Suprapubic skin (tissue), 4 donors: Measurements from ENCODE around the gene RIC3.

Experiments used
- POLR2A ChIP-seq, 2 donors: fragments of 450-650 bp; IDR thresholded peaks; one replicate each; pipeline ENCODE4 v1.6.1; 2017; ENCODE audit warnings: antibody characterized with exemption in 2 of 2, mild to moderate bottlenecking in 2 of 2, moderate library complexity in 2 of 2
- POLR2AphosphoS5 ChIP-seq, 3 donors: sonication (generic); formaldehyde crosslinking; IDR thresholded peaks; one replicate each; pipeline ENCODE4 v1.6.1; 2017; ENCODE audit warnings: antibody characterized with exemption in 3 of 3
- TF ChIP-seq, protein P1 (sequence below), 2 donors: fragments of 200-600 bp in 1 of 2; fragments of 450-650 bp in 1 of 2; sonication (generic) in 1 of 2; IDR thresholded peaks; one replicate each; pipeline ENCODE4 v1.5.1; 2016 to 2019; ENCODE audit warnings: antibody characterized with exemption in 2 of 2, mild to moderate bottlenecking in 1 of 2, moderate library complexity in 1 of 2

DNA sequence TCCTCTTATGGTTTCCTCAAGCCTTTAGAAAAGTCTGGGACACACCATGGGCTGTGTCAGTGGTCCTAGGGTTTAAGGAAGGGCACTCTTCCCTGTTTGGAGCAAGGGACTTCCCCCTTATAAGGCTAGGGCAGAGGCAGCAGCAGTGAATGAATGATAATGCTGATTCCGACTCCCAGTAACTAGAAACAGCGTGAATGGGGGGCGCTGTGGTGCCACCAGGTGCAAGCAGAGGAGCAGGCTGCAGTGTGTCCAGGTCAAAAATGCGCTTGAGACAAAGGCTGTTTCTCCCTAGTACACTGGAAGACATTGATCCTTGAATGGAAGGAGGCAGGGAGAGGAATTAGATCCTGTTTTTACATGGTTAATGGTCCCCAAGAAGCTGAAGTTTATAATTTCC lies 11.6 kb upstream of the RIC3 start:
- TF ChIP-seq, protein P1, sequence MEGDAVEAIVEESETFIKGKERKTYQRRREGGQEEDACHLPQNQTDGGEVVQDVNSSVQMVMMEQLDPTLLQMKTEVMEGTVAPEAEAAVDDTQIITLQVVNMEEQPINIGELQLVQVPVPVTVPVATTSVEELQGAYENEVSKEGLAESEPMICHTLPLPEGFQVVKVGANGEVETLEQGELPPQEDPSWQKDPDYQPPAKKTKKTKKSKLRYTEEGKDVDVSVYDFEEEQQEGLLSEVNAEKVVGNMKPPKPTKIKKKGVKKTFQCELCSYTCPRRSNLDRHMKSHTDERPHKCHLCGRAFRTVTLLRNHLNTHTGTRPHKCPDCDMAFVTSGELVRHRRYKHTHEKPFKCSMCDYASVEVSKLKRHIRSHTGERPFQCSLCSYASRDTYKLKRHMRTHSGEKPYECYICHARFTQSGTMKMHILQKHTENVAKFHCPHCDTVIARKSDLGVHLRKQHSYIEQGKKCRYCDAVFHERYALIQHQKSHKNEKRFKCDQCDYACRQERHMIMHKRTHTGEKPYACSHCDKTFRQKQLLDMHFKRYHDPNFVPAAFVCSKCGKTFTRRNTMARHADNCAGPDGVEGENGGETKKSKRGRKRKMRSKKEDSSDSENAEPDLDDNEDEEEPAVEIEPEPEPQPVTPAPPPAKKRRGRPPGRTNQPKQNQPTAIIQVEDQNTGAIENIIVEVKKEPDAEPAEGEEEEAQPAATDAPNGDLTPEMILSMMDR (IDR thresholded peaks at IDR 0.05): no peak
- TF ChIP-seq POLR2A (IDR thresholded peaks at IDR 0.05): no peak
- no peak for TF ChIP-seq POLR2AphosphoS5 (IDR thresholded peaks at IDR 0.05)
